Esophagus squamous epithelium (tissue), 4 donors: ENCODE results near the gene ATP8B1.

Experiments
- CTCF ChIP-seq, 6 experiments: fragments of 450-650 bp in 4 of 6; fragments of 200-600 bp in 2 of 6; sonication (generic) in 2 of 6; IDR thresholded peaks; one replicate each; pipeline ENCODE4 v1.5.1; 2016 to 2019; ENCODE audit warnings: antibody characterized with exemption in 6 of 6, mild to moderate bottlenecking in 4 of 6, moderate library complexity in 4 of 6
- POLR2A ChIP-seq, 4 donors: fragments of 450-650 bp; IDR thresholded peaks; one replicate each; pipeline ENCODE4 v1.6.1; 2017; ENCODE audit warnings: antibody characterized with exemption in 4 of 4, mild to moderate bottlenecking in 4 of 4, moderate library complexity in 3 of 4

- TF ChIP-seq CTCF (IDR thresholded peaks at IDR 0.05), result no peak
- TF ChIP-seq POLR2A (IDR thresholded peaks at IDR 0.05), result no peak
Measured at GRCh38 chr18:57668021-57668420, 135.1 kb downstream of the ATP8B1 start.
